H9 (cell line): ENCODE data around the gene RAD23B. TPM values are rescaled to one million over a fixed set of nuclear protein-coding genes. Genes with fewer than 3 reads are reported as not detected.

Source experiments
- DNase-seq: peaks from one replicate; pipeline ENCODE4 v3.0.0-alpha.2; 2017
- H2AFZ ChIP-seq: one replicate; pipeline ENCODE4 v1.6.1; 2013; ENCODE audit warnings: mild to moderate bottlenecking, low read length, control low read depth, moderate library complexity
- H2AK5ac ChIP-seq: 2 replicates; pipeline ENCODE4 v1.6.1; 2013; ENCODE audit warnings: low read length, control low read depth, mixed read lengths; ENCODE audit not compliant: insufficient read length
- H2BK120ac ChIP-seq: one replicate; pipeline ENCODE4 v1.6.1; 2013; ENCODE audit warnings: low read depth, mild to moderate bottlenecking, low read length, control low read depth, inconsistent platforms; ENCODE audit not compliant: poor library complexity, severe bottlenecking
- H2BK12ac ChIP-seq: 2 replicates; pipeline ENCODE4 v1.6.1; 2013; ENCODE audit warnings: low read length, control low read depth, mixed read lengths, low read depth; ENCODE audit not compliant: insufficient read length
- H2BK15ac ChIP-seq: 2 replicates; pipeline ENCODE4 v1.6.1; 2013; ENCODE audit warnings: low read depth, low read length, control low read depth
- H2BK20ac ChIP-seq: one replicate; pipeline ENCODE4 v1.6.1; 2013; ENCODE audit warnings: low read depth, mild to moderate bottlenecking, low read length, control low read depth, inconsistent platforms; ENCODE audit not compliant: poor library complexity, severe bottlenecking
- H2BK5ac ChIP-seq: 2 replicates; pipeline ENCODE4 v1.6.1; 2013; ENCODE audit warnings: low read length, control low read depth, mixed read lengths; ENCODE audit not compliant: insufficient read length
- H3K14ac ChIP-seq: 2 replicates; pipeline ENCODE4 v1.6.1; 2013; ENCODE audit warnings: low read length, control low read depth; ENCODE audit not compliant: insufficient read depth
- H3K18ac ChIP-seq: 2 replicates; pipeline ENCODE4 v1.6.1; 2013; ENCODE audit warnings: low read depth, mild to moderate bottlenecking, mixed read lengths, low read length, control low read depth; ENCODE audit not compliant: insufficient read length
- H3K23ac ChIP-seq: 2 replicates; pipeline ENCODE4 v1.6.1; 2013; ENCODE audit warnings: low read length, control low read depth, mixed read lengths, low read depth; ENCODE audit not compliant: insufficient read length
- H3K23me2 ChIP-seq: 2 replicates; pipeline ENCODE4 v1.6.1; 2013; ENCODE audit warnings: low read depth, mild to moderate bottlenecking, mixed read lengths, low read length, control low read depth; ENCODE audit not compliant: insufficient read length, poor library complexity, severe bottlenecking
- H3K27ac ChIP-seq: 2 replicates; pipeline ENCODE4 v1.5.1; 2013; ENCODE audit warnings: low read length, control low read depth, mixed read lengths, low read depth; ENCODE audit not compliant: insufficient read length
- H3K27me3 ChIP-seq: 2 replicates; pipeline ENCODE4 v1.6.1; 2013; ENCODE audit warnings: low read length, control low read depth, inconsistent platforms; ENCODE audit not compliant: insufficient read depth
- H3K4ac ChIP-seq: 2 replicates; pipeline ENCODE4 v1.6.1; 2013; ENCODE audit warnings: low read depth, mild to moderate bottlenecking, control low read depth, inconsistent platforms, low read length, moderate library complexity
- H3K4me1 ChIP-seq: 2 replicates; pipeline ENCODE4 v1.6.1; 2013; ENCODE audit warnings: low read length, control low read depth, inconsistent platforms; ENCODE audit not compliant: insufficient read depth
- H3K4me2 ChIP-seq: 2 replicates; pipeline ENCODE4 v1.6.1; 2013; ENCODE audit warnings: low read length, control low read depth, mixed read lengths; ENCODE audit not compliant: insufficient read length, insufficient read depth
- H3K56ac ChIP-seq: 2 replicates; pipeline ENCODE4 v1.6.1; 2013; ENCODE audit warnings: low read depth, mild to moderate bottlenecking, mixed read lengths, low read length, control low read depth; ENCODE audit not compliant: insufficient read length
- H3K79me1 ChIP-seq: 2 replicates; pipeline ENCODE4 v1.6.1; 2013; ENCODE audit warnings: low read depth, mild to moderate bottlenecking, moderate library complexity, low read length, control low read depth, inconsistent platforms; ENCODE audit not compliant: insufficient read depth, poor library complexity, severe bottlenecking
- H3K79me2 ChIP-seq: 2 replicates; pipeline ENCODE4 v1.6.1; 2013; ENCODE audit warnings: low read length, control low read depth, inconsistent platforms; ENCODE audit not compliant: insufficient read depth
- H3K9ac ChIP-seq: 2 replicates; pipeline ENCODE4 v1.6.1; 2013; ENCODE audit warnings: low read length, control low read depth, mixed read lengths; ENCODE audit not compliant: insufficient read length; ENCODE audit errors: extremely low read depth
- H3K9me3 ChIP-seq: one replicate; pipeline ENCODE4 v1.6.1; 2013; ENCODE audit warnings: low read depth, low read length, inconsistent platforms; ENCODE audit not compliant: control insufficient read depth
- H3T11ph ChIP-seq: one replicate; pipeline ENCODE4 v1.6.1; 2013; ENCODE audit warnings: mild to moderate bottlenecking, low read length, control low read depth, inconsistent platforms
- H4K20me1 ChIP-seq: one replicate; pipeline ENCODE4 v1.6.1; 2013; ENCODE audit not compliant: control insufficient read depth, insufficient read length, insufficient read depth
- H4K5ac ChIP-seq: 2 replicates; pipeline ENCODE4 v1.6.1; 2013; ENCODE audit warnings: low read depth, mild to moderate bottlenecking, mixed read lengths, low read length, control low read depth; ENCODE audit not compliant: insufficient read length
- H4K8ac ChIP-seq: replicated peaks from 2 replicates; pipeline ENCODE4 v1.6.1; 2013; ENCODE audit warnings: low read length, control low read depth, mixed read lengths, low read depth; ENCODE audit not compliant: insufficient read length
- H4K91ac ChIP-seq: 2 replicates; pipeline ENCODE4 v1.6.1; 2013; ENCODE audit warnings: low read depth, mild to moderate bottlenecking, moderate library complexity, mixed read lengths, low read length, control low read depth; ENCODE audit not compliant: insufficient read length
- H3K27ac Mint-ChIP-seq, 3 experiments: 2 replicates in 2 of 3; 3 replicates in 1 of 3; pipeline ENCODE4 v1.8.0; 2020 to 2021; ENCODE audit warnings: mixed read lengths in 3 of 3, mild to moderate bottlenecking in 1 of 3, moderate library complexity in 1 of 3
- H3K27me3 Mint-ChIP-seq: 2 replicates; pipeline ENCODE4 v1.8.0; 2021; ENCODE audit warnings: low read depth, mild to moderate bottlenecking, moderate library complexity, mixed read lengths
- H3K36me3 Mint-ChIP-seq, 3 experiments: 2 replicates in 2 of 3; 3 replicates in 1 of 3; pipeline ENCODE4 v1.8.0; 2020 to 2021; ENCODE audit warnings: low read depth in 3 of 3, mixed read lengths in 3 of 3; ENCODE audit not compliant: insufficient read depth in 1 of 3
- H3K4me1 Mint-ChIP-seq, 2 experiments: 2 replicates each; pipeline ENCODE4 v1.8.0; 2020; ENCODE audit warnings: mixed read lengths in 2 of 2
- H3K4me3 Mint-ChIP-seq, 2 experiments: 2 replicates in 1 of 2; 3 replicates in 1 of 2; pipeline ENCODE4 v1.8.0; 2020 to 2021; ENCODE audit warnings: mild to moderate bottlenecking in 2 of 2, mixed read lengths in 2 of 2, moderate library complexity in 1 of 2
- H3K9me3 Mint-ChIP-seq, 2 experiments: 2 replicates in 1 of 2; 3 replicates in 1 of 2; pipeline ENCODE4 v1.8.0; 2020; ENCODE audit warnings: mild to moderate bottlenecking in 2 of 2, mixed read lengths in 2 of 2, moderate library complexity in 1 of 2
- CTCF ChIP-seq: fragments of 200-600 bp; sonication (generic); conservative IDR thresholded peaks from 3 replicates; pipeline ENCODE4 v1.8.0; 2021; ENCODE audit warnings: antibody characterized with exemption, mild to moderate bottlenecking
- WGBS: extraction: QIAGEN DNeasy Blood & Tissue Kit; methylation state at CpG from one replicate; pipeline ENCODE4 v1.1.7; 2013; ENCODE audit warnings: missing lambda C conversion rate, low lambda C conversion rate, mixed read lengths; ENCODE audit not compliant: insufficient read length; ENCODE audit errors: extremely low coverage; 5-methylcytosine and 5-hydroxymethylcytosine counted together
- total RNA-seq: library from RNA; stranded (reverse); gene quantifications from 2 replicates; pipeline ENCODE4 v1.2.1, GENCODE V29; 2021

RAD23B gene
- total RNA-seq, 1 experiment from 2014 or later: 154 TPM

GRCh38 chr9:107269254-107269653 lies 13.8 kb upstream of the RAD23B start:
- H4K5ac ChIP-seq: no peak overlapping the region
- no peaks in the 10 kb centered on the region for H3K4me1 ChIP-seq
- no peaks in the 10 kb centered on the region for H3K23me2 ChIP-seq
- H3K9me3 ChIP-seq: no peaks in the 10 kb centered on the region
- H2AK5ac ChIP-seq: no peak overlapping the region
- H4K91ac ChIP-seq: no peak overlapping the region
- H4K20me1 ChIP-seq: no peaks in the 10 kb centered on the region
- H2AFZ ChIP-seq: no peak overlapping the region
- H3K4me3 Mint-ChIP-seq: no peak overlapping the region
- H3K4me1 Mint-ChIP-seq: peaks cover 8 to 10% of the 10 kb centered on the region in 2 experiments
- H3K9ac ChIP-seq: no peak overlapping the region
- H2BK120ac ChIP-seq: no peak overlapping the region
- H3K4ac ChIP-seq: no peak overlapping the region
- H3K4me2 ChIP-seq: no peak overlapping the region
- no peak overlapping the region for H2BK5ac ChIP-seq
- no peak for DNase-seq
- no peaks in the 10 kb centered on the region for H3K27me3 ChIP-seq
- WGBS: no CpG with 5 or more reads among the region's 2 CpGs
- no peaks in the 10 kb centered on the region for H3K79me2 ChIP-seq
- no peak overlapping the region for H3K27ac Mint-ChIP-seq
- H2BK20ac ChIP-seq: no peak overlapping the region
- no peak overlapping the region for H2BK12ac ChIP-seq
- no peak overlapping the region for H3K27ac ChIP-seq
- H4K8ac ChIP-seq: no peak overlapping the region
- peaks cover 0 to 9% (median 0%) of the 10 kb centered on the region in 3 experiments; a peak in 2 of 7 replicates for H3K36me3 Mint-ChIP-seq
- H3K79me1 ChIP-seq: no peaks in the 10 kb centered on the region
- no peak overlapping the region for H3K56ac ChIP-seq
- no peak overlapping the region for H2BK15ac ChIP-seq
- H3K27me3 Mint-ChIP-seq: no peaks in the 10 kb centered on the region; the same call in 1 of the 2 replicates
- no peak overlapping the region for H3T11ph ChIP-seq
- TF ChIP-seq CTCF: no peak
- H3K9me3 Mint-ChIP-seq: peaks cover 4 to 7% of the 10 kb centered on the region in 2 experiments; a peak in 3 of 5 replicates
- H3K18ac ChIP-seq: no peak overlapping the region
- H3K23ac ChIP-seq: no peak overlapping the region
- H3K14ac ChIP-seq: no peak overlapping the region
